Gastroesophageal sphincter (tissue), 3 donors: ENCODE measurements around the gene SDK1.

Experiments used
- EP300 ChIP-seq: sonication (generic); formaldehyde crosslinking; IDR thresholded peaks from one replicate; pipeline ENCODE4 v1.6.1; 2017; ENCODE audit warnings: antibody characterized with exemption, mild to moderate bottlenecking
- POLR2A ChIP-seq, 2 donors: fragments of 450-650 bp; IDR thresholded peaks; one replicate each; pipeline ENCODE4 v1.6.1; 2017; ENCODE audit warnings: antibody characterized with exemption in 2 of 2, mild to moderate bottlenecking in 2 of 2, moderate library complexity in 1 of 2
- POLR2AphosphoS5 ChIP-seq: sonication (generic); formaldehyde crosslinking; IDR thresholded peaks from one replicate; pipeline ENCODE4 v1.6.1; 2017; ENCODE audit warnings: antibody characterized with exemption
- TF ChIP-seq, protein P1 (sequence below), 4 experiments: fragments of 200-600 bp in 2 of 4; fragments of 450-650 bp in 2 of 4; sonication (generic) in 1 of 4; IDR thresholded peaks; one replicate each; pipeline ENCODE4 v1.5.1; 2017 to 2019; ENCODE audit warnings: antibody characterized with exemption in 4 of 4, mild to moderate bottlenecking in 2 of 4, moderate library complexity in 2 of 4

GRCh38 chr7:3404501-3404900 is 103.4 kb downstream of the SDK1 start:
- TF ChIP-seq, protein P1, sequence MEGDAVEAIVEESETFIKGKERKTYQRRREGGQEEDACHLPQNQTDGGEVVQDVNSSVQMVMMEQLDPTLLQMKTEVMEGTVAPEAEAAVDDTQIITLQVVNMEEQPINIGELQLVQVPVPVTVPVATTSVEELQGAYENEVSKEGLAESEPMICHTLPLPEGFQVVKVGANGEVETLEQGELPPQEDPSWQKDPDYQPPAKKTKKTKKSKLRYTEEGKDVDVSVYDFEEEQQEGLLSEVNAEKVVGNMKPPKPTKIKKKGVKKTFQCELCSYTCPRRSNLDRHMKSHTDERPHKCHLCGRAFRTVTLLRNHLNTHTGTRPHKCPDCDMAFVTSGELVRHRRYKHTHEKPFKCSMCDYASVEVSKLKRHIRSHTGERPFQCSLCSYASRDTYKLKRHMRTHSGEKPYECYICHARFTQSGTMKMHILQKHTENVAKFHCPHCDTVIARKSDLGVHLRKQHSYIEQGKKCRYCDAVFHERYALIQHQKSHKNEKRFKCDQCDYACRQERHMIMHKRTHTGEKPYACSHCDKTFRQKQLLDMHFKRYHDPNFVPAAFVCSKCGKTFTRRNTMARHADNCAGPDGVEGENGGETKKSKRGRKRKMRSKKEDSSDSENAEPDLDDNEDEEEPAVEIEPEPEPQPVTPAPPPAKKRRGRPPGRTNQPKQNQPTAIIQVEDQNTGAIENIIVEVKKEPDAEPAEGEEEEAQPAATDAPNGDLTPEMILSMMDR (IDR thresholded peaks at IDR 0.05) = no peak
- TF ChIP-seq POLR2A (IDR thresholded peaks at IDR 0.05) = no peak
- TF ChIP-seq EP300 = no peak
- no peak for TF ChIP-seq POLR2AphosphoS5
